Renal cortical epithelial cell (primary cell): ENCODE measurements around the gene KLHL7. TPM values are rescaled to one million over a fixed set of nuclear protein-coding genes. Genes with fewer than 3 reads are reported as not detected.

Source experiments
- DNase-seq: peaks from one replicate; pipeline ENCODE4 v3.0.0-alpha.2; 2011; ENCODE audit warnings: low read depth
- total RNA-seq: library from RNA; depleted of rRNA; stranded (reverse); fragments of >200 nt; gene quantifications from 2 replicates; pipeline ENCODE4 v1.2.3, GENCODE V29; 2014

The KLHL7 gene
- total RNA-seq = 50.6 and 53.1 TPM in 2 replicates

DNA sequence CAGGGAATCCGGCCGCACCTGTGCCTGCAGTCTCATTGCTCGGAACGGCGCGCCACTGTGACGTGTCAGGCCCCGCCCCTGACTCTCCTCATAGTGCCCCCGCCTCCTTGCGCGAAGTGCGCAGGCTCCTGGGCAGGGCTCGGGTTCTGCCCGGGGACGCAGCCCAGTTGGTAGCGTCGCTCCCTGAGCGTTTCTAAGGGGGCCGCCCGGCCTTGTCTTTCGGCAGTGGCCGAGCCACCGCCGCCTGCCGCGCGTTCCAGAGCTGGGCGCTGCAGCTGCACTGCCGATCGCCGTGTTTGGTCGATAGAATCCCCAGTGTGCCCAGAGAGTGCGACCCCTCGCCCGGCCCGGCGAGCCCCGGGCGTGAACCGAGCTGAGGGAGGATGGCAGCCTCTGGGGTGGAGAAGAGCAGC lies at the start of gene KLHL7:
Gene KLHL7 (plus strand): TSS at position 142 of the 413 bp plus-strand sequence. CDS start 242 bp downstream, at position 384.
- DNase-seq = peak; percentile 77

DNA sequence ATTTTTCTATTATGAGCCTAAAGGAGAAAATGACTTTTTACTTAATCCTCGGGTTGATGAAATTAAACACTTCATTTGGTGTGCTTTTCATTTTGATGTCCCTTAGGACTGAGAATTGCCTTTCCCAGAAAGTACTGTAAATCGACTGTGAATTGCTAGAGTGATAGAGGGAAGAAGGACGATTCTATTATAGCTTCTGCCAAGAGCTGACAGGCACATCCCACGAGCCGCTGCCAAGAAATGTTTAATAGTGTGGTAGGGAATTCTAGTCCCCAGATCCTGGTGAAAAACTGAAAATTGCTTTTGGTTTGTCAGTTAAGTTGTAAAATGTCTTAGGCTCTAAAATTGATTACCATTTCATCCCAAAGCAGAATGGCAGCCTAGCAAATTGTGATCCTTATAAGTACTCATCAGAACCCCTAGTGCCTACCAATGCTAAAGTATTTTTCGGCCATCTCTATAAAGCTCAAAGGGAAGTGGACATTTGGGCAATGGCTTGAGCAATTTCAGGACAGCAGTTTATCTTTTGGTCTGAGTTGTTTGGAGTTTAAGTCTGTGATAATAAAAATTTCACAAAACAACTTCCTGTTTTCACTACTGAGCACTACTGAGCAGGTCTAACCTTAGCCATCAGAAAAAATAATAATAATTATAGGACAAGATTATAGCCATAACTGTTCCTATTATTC lies 47.0 kb upstream of the KLHL7 start:
- DNase-seq = no peak

DNA sequence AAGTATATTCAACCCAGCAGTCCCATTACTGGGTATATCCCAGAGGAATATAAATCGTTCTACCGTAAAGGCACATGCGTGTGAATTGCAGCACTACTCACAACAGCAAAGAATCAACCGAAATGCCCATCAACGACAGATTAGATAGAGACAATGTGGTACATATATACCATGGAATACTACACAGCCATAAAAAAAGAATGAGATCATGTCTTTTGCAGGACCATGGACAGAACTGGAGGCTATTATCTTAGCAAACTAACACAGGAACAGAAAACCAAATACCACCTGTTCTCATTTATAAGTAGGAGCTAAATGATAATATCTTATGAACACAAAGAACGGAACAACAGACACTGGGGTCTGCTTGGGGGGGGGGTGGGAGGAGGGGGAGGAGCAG lies 44.3 kb upstream of the KLHL7 start:
- DNase-seq = no peak

GRCh38 chr7:23062452-23062851 lies 43.1 kb upstream of the KLHL7 start:
- DNase-seq = no peak

- peak; percentile 96 for DNase-seq
Measured at GRCh38 chr7:23065974-23066373, 39.6 kb upstream of the KLHL7 start.

DNA sequence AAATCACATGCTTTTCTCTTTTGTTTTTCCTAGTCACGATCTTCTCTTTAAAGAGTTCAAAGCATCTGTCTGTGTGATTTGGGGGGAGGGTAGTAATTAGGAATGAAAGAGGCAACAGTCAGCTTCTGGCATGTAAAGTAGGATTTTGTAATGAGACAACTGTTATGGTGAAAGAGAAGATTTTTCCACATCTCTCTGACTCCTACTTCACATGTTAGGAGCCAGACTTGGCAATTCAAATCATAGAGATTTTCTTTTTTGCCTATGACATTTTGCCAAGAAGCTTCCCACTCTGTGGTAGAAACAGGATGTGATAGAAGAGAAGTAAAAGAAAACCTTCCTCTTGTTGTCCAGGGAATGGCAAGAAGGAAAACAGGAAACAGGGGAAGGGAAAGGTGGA lies 38.3 kb upstream of the KLHL7 start:
- no peak for DNase-seq

DNA sequence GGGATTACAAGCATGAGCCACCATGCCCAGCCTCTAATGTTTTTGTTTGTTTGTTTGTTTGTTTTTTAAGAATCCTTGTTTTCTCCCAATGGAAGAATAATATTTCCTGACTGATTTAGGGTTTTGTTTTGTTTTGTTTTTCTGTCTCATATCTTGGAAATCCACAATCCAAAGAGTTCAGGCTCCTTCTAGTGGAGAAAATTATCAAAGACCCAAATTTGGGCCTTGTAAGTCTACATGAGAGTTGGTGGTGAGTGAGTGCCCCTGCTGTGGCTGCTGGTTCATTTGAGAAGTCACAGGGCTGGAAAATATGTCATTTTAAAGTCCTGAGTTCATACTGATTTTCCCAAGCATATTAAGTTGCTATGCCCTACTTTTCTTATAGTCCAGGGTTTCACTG lies 33.5 kb upstream of the KLHL7 start:
- DNase-seq = no peak

GRCh38 chr7:23072922-23073321 lies 32.7 kb upstream of the KLHL7 start:
- no peak for DNase-seq

DNA sequence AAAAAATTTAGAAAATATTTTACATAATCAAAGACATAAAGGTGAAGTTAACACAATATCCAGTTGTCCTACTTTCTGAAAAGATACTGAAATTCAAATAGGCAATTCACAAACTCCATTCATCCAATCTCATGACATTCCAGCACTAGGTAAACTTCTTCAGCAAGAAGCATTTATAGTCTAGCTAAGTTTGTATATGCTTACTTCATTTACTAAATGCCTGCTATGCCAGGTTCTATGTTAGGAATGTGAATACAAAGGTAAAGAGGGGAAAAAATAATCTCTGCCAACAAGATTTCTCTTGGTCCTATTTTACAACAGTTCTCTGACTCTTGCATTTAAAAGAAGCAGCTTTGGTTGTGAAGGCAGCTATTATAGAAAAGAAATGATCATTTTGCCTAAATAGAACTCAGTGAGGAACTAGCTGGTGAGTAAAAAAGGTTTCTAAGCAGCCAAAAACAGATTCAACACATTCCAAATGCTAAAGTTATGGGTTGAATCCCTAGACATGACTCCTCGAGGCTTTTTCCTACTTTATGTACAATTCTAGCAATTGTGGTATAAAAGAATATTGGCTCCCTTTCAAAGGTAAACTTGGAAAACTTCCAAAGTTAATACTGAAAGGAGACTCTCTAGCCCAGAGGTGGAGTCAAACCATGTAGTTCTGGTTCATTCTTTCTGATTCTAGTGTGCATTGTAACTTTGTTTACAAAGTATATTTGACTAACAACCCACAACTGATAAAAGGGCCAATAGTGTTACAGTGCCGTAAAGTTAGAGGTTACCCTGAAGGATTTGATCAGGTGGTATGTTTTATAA lies 30.9 kb upstream of the KLHL7 start:
- no peak for DNase-seq

- no peak for DNase-seq
Measured at GRCh38 chr7:23075571-23075970, 30.0 kb upstream of the KLHL7 start.

DNA sequence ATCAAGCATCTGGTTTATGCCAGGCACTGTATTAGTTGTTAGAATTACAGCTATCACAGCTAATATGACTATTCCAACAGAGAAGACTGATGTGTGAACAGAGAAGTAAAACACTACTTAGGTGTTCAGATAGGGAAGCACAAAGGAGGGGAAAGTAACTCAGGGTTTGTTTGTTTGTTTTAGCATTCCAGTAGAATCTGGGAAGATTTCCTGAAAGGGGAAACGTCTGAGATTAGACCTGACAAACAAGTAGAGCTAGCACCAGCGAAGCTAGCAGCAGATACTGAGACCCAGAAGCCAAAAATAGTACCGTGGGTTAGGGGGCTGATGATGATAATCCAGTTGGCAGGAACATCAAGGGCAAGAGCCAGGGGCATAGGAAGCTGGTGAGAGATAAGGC lies 28.8 kb upstream of the KLHL7 start:
- no peak for DNase-seq

DNA sequence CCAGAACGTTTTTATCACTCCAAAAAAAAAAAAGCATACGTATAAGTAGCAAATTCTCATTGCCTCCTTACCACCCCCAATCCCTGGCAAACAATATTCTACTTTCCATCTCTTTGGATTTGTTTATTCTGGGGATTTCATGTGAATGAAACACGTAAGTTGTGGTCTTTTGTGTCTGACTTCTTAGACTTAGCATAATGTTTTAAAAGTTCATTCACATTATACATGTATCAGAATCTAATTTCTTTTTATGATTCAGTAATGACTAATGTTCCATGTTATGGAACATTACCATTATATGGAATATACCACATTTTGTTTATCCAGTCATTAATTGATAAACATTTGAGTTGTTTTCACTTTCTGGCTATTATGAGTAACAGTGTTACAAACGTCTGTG lies 12.5 kb upstream of the KLHL7 start:
- DNase-seq = no peak

- DNase-seq = no peak
Measured at GRCh38 chr7:23093546-23093945, 12.0 kb upstream of the KLHL7 start.

- DNase-seq = no peak
Measured at GRCh38 chr7:23096518-23097290, 8.9 kb upstream of the KLHL7 start.

- no peak for DNase-seq
Measured at GRCh38 chr7:23098029-23098428, 7.6 kb upstream of the KLHL7 start.

GRCh38 chr7:23098460-23098859 lies 7.1 kb upstream of the KLHL7 start:
- DNase-seq = no peak

DNA sequence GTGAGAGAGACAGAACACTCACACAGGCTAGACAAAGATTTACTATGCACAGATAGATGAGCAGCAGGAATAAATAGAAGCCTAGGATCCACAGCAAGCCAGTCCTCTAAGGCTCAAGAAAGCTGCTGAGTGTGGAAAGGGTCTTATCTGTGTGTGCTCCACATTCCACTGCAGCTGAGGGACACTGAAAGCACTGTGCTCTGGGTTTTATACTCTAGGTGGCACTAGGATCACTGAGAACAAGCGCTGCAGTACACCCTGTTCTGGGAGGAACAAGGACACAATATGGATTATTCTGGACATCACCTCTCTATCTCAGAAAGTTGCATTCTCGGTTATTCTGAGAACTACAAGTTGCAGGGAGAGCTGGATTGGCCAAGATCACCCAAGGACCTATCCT lies 4.9 kb upstream of the KLHL7 start:
- DNase-seq = no peak

DNA sequence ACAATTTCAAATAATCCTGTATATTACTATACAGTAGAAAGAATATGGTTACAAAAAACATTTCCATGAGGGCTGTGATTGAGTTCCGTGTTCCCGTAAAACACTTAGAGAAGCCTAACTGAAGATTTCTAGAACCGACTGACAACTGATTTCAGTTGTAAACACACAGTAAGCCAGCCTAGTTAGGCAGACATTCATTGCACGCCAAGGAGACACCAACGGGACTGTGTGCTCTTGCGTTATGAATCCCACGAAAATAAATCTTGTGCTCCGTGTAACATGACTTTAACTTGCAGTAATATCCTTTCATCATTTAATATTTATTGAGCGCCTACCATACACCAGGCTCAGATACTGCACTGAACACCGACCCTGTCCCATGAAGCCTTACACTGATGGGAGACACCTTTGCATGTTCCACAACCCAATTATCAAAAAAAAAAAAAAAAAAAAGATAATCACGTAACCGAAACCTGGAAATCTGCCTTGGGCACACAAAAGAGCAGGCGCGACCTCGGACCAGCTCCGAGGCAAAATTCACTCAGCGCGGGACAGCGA lies 420 bp upstream of the KLHL7 start:
- DNase-seq = peak; percentile 9

- DNase-seq = peak; percentile 33
Measured at GRCh38 chr7:23106057-23106822, 655 bp downstream of the KLHL7 start.

DNA sequence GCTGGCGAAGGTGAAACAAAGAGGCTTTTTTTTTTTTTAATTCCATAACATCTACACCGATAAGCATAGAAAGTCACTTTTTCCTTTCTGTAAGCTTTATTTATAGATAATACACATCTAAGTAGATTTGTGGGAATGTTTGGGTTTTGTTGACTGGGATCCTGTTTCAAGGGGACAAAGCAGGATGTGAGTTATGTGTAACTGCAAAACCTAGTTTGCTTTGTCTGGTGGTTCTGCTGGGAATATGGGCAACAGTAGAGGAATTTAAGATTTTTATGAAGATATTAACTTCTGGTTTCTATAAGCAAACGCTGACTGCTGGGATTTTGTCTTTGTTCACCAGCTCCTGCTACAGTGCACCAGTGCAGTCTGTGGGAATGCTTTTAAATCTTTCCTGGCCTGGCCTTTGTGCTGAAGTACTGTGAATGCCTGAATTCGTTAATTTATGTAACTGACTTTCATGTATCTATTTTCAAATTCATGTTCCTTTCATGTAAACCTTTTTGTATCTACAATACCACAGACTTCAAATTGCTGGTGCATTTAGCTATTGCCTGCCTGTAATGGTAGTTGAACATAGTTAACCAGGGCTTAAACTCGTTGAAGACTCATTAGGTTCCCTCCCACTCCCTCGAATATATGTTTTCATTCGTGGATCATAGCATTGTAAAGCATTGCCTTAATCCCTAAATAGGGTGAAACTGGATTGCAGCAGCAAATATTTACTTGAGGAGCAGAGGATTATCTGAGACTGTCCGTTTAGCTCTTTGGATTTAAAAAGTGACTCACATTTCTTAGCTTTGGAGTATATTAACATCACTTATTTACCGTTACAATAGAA lies 1.5 kb downstream of the KLHL7 start:
- peak; percentile 6 for DNase-seq

GRCh38 chr7:23107781-23108180 lies 2.2 kb downstream of the KLHL7 start:
- DNase-seq = peak; percentile 0
